ENCODE data around the gene TRPC5OS.

TRPC5OS gene

GRCh38 chrX:111896148-111896547 lies 20.2 kb downstream of the TRPC5OS start:
- no peak for DNase-seq (ENCODE audit: low read depth, low spot score)

GRCh38 chrX:111914398-111915090 lies 38.6 kb downstream of the TRPC5OS start:
- DNase-seq (ENCODE audit: low read depth, low spot score), result no peak

- no peak for DNase-seq (ENCODE audit: low read depth, low spot score)
Observed at GRCh38 chrX:111917591-111917990, 41.6 kb downstream of the TRPC5OS start.

GRCh38 chrX:111928456-111928855 lies 52.5 kb downstream of the TRPC5OS start:
- DNase-seq (ENCODE audit: low read depth, low spot score), result no peak

All from brain pericyte (primary cell).